CD4-positive, CD25-positive, alpha-beta regulatory T cell (primary cell): ENCODE measurements around the gene THOC6. TPM values are rescaled to one million over a fixed set of nuclear protein-coding genes. Genes with fewer than 3 reads are reported as not detected.

Experiments used
- ATAC-seq, 2 donors: fragments of 150-1000 bp; cut with Tn5 transposase; one replicate each; pipeline ENCODE4 v1.10.0; 2021; ENCODE audit warnings: low read depth in 2 of 2, moderate number of reproducible peaks in 2 of 2, moderate library complexity in 1 of 2
- DNase-seq, 3 donors: peaks; one replicate each; pipeline versions ENCODE4 v3.0.0 to v3.0.0-alpha.2; 2012 to 2022; ENCODE audit warnings: mixed read lengths in 1 of 3
- H3K27ac ChIP-seq: one replicate; pipeline ENCODE4 v1.7.0; 2013; ENCODE audit warnings: mild to moderate bottlenecking, low read length; ENCODE audit not compliant: insufficient read depth, poor library complexity, severe bottlenecking
- H3K27me3 ChIP-seq: one replicate; pipeline ENCODE4 v1.7.0; 2013; ENCODE audit warnings: low read length; ENCODE audit not compliant: control insufficient read depth, insufficient read depth
- H3K36me3 ChIP-seq: one replicate; pipeline ENCODE4 v1.7.0; 2013; ENCODE audit warnings: mild to moderate bottlenecking, low read length, moderate library complexity; ENCODE audit not compliant: control insufficient read depth, insufficient read depth
- H3K4me1 ChIP-seq: 2 replicates; pipeline ENCODE4 v1.7.0; 2013; ENCODE audit warnings: mild to moderate bottlenecking, low read length; ENCODE audit not compliant: insufficient read depth, control insufficient read depth, poor library complexity, severe bottlenecking
- H3K4me3 ChIP-seq: one replicate; pipeline ENCODE4 v1.7.0; 2013; ENCODE audit warnings: low read depth, mild to moderate bottlenecking, low read length, moderate library complexity
- H3K9me3 ChIP-seq, 2 experiments: 1 replicate in 1 of 2; 2 replicates in 1 of 2; pipeline ENCODE4 v1.7.0; 2013; ENCODE audit warnings: low read length in 2 of 2, mild to moderate bottlenecking in 1 of 2, moderate library complexity in 1 of 2; ENCODE audit not compliant: control insufficient read depth in 2 of 2
- H3K27ac Mint-ChIP-seq, 3 donors: one replicate each; pipeline ENCODE4 v1.8.0; 2020 to 2022; ENCODE audit warnings: mild to moderate bottlenecking in 3 of 3, mixed read lengths in 3 of 3, moderate library complexity in 2 of 3
- H3K27me3 Mint-ChIP-seq: one replicate; pipeline ENCODE4 v1.8.0; 2022; ENCODE audit warnings: mild to moderate bottlenecking, mixed read lengths
- H3K36me3 Mint-ChIP-seq: one replicate; pipeline ENCODE4 v1.8.0; 2020; ENCODE audit warnings: mixed read lengths
- H3K4me1 Mint-ChIP-seq, 4 donors: one replicate each; pipeline ENCODE4 v1.8.0; 2020 to 2022; ENCODE audit warnings: mixed read lengths in 4 of 4, mild to moderate bottlenecking in 1 of 4
- H3K4me3 Mint-ChIP-seq, 4 donors: one replicate each; pipeline ENCODE4 v1.8.0; 2020 to 2022; ENCODE audit warnings: mild to moderate bottlenecking in 4 of 4, mixed read lengths in 4 of 4, moderate library complexity in 3 of 4
- H3K9me3 Mint-ChIP-seq, 7 donors: one replicate each; pipeline ENCODE4 v1.8.0; 2020 to 2022; ENCODE audit warnings: mixed read lengths in 7 of 7, mild to moderate bottlenecking in 3 of 7, moderate library complexity in 2 of 7
- polyA plus RNA-seq, 4 donors: library from polyadenylated mRNA; unstranded; fragments of 300-500 nt; fragmentation: Illumina TruSeq; gene quantifications; one replicate each; pipeline ENCODE4 v1.2.3, GENCODE V29; 2021
- total RNA-seq: library from RNA; stranded (reverse); gene quantifications from one replicate; pipeline ENCODE4 v1.2.3, GENCODE V29; 2022

THOC6 gene
- total and polyA plus RNA-seq, 5 donors from 2014 or later = 16.2 to 49.2 (median 39.4) TPM

- H3K4me1 ChIP-seq = peaks cover 16% of the 10 kb centered on the region
- no peaks in the 10 kb centered on the region for H3K9me3 ChIP-seq
- H3K9me3 Mint-ChIP-seq = peaks cover 0 to 5% (median 0%) of the 10 kb centered on the region in 7 donors
- H3K27me3 ChIP-seq = peaks cover 37% of the 10 kb centered on the region
- no peaks in the 10 kb centered on the region for H3K36me3 Mint-ChIP-seq
- H3K27ac Mint-ChIP-seq = no peak overlapping the region
- no peak overlapping the region for H3K4me3 Mint-ChIP-seq
- no peak for DNase-seq
- H3K36me3 ChIP-seq = no peaks in the 10 kb centered on the region
- H3K27me3 Mint-ChIP-seq = peaks cover 82% of the 10 kb centered on the region
- no peak overlapping the region for H3K4me3 ChIP-seq
- H3K4me1 Mint-ChIP-seq = peaks cover 0 to 12% (median 1%) of the 10 kb centered on the region in 4 donors
- ATAC-seq = no peak
- no peak overlapping the region for H3K27ac ChIP-seq
Measured at GRCh38 chr16:3038256-3038655, 14.4 kb downstream of the THOC6 start.

GRCh38 chr16:3038896-3039295 lies 15.1 kb downstream of the THOC6 start:
- peaks cover 0 to 12% (median 2%) of the 10 kb centered on the region in 4 donors for H3K4me1 Mint-ChIP-seq
- Histone ChIP-seq H3K9me3 (no peaks in the 10 kb centered on the region), H3K27ac (no peak overlapping the region), H3K4me3 (no peak overlapping the region), H3K36me3 (no peaks in the 10 kb centered on the region), H3K4me1 (peaks cover 16% of the 10 kb centered on the region), H3K27me3 (peaks cover 34% of the 10 kb centered on the region)
- ATAC-seq = no peak
- H3K27ac Mint-ChIP-seq = peak overlapping the region in 1 of 3 donors; percentile 32
- H3K9me3 Mint-ChIP-seq = peaks cover 0 to 5% (median 0%) of the 10 kb centered on the region in 7 donors
- H3K36me3 Mint-ChIP-seq = no peaks in the 10 kb centered on the region
- no peak for DNase-seq
- H3K4me3 Mint-ChIP-seq = no peak overlapping the region
- peaks cover 82% of the 10 kb centered on the region for H3K27me3 Mint-ChIP-seq

GRCh38 chr16:3042376-3042775 lies 18.5 kb downstream of the THOC6 start:
- no peak for DNase-seq

GRCh38 chr16:3044708-3045107 lies 20.9 kb downstream of the THOC6 start:
- H3K4me3 Mint-ChIP-seq = peak overlapping the region; percentile 54 to 81 (median 76)
- no peak overlapping the region for H3K27ac Mint-ChIP-seq
- H3K4me1 ChIP-seq = peaks cover 26% of the 10 kb centered on the region
- H3K36me3 Mint-ChIP-seq = no peaks in the 10 kb centered on the region
- H3K9me3 ChIP-seq = no peaks in the 10 kb centered on the region
- no peaks in the 10 kb centered on the region for H3K36me3 ChIP-seq
- ATAC-seq (no peak), DNase-seq (no peak)
- H3K27me3 Mint-ChIP-seq = peaks cover 63% of the 10 kb centered on the region
- H3K4me1 Mint-ChIP-seq = peaks cover 0 to 27% (median 12%) of the 10 kb centered on the region in 4 donors
- no peak overlapping the region for H3K27ac ChIP-seq
- H3K9me3 Mint-ChIP-seq = peaks cover 0 to 2% (median 0%) of the 10 kb centered on the region in 7 donors
- H3K27me3 ChIP-seq = peaks cover 17% of the 10 kb centered on the region
- H3K4me3 ChIP-seq = no peak overlapping the region

More at GRCh38 chr16:3042376-3042775, 18.5 kb downstream of the THOC6 start:
- H3K27me3 ChIP-seq = peaks cover 29% of the 10 kb centered on the region
- no peaks in the 10 kb centered on the region for H3K9me3 ChIP-seq
- Mint-ChIP-seq H3K4me3 (no peak overlapping the region), H3K27ac (no peak overlapping the region), H3K9me3 (peaks cover 0 to 2% (median 0%) of the 10 kb centered on the region in 7 donors), H3K36me3 (no peaks in the 10 kb centered on the region), H3K27me3 (peaks cover 78% of the 10 kb centered on the region), H3K4me1 (peaks cover 0 to 20% (median 8%) of the 10 kb centered on the region in 4 donors)
- no peak for ATAC-seq
- H3K27ac ChIP-seq = no peak overlapping the region
- H3K4me3 ChIP-seq = no peak overlapping the region
- H3K36me3 ChIP-seq = no peaks in the 10 kb centered on the region
- H3K4me1 ChIP-seq = peaks cover 26% of the 10 kb centered on the region

- Histone ChIP-seq H3K27me3 (peaks cover 14% of the 10 kb centered on the region), H3K36me3 (no peaks in the 10 kb centered on the region), H3K4me1 (peaks cover 26% of the 10 kb centered on the region), H3K27ac (no peak within 1 kb of the TSS), H3K9me3 (no peaks in the 10 kb centered on the region), H3K4me3 (peak within 1 kb of the TSS; percentile 31)
- ATAC-seq = peak; percentile 22 to 34
- H3K4me1 Mint-ChIP-seq = peaks cover 0 to 27% (median 12%) of the 10 kb centered on the region in 4 donors
- H3K9me3 Mint-ChIP-seq = peaks cover 0 to 2% (median 0%) of the 10 kb centered on the region in 7 donors
- H3K27ac Mint-ChIP-seq = peak within 1 kb of the TSS in 2 of 3 donors; percentile 76 to 80
- no peaks in the 10 kb centered on the region for H3K36me3 Mint-ChIP-seq
- H3K27me3 Mint-ChIP-seq = peaks cover 50% of the 10 kb centered on the region
- H3K4me3 Mint-ChIP-seq = peak within 1 kb of the TSS; percentile 76 to 88 (median 79)
- no peak for DNase-seq
Measured at GRCh38 chr16:3045758-3046640, 22.2 kb downstream of the THOC6 start, which contains the start of gene MMP25. Gene MMP25, plus strand, starts transcription at chr16:3046561. Its CDS starts 357 bp downstream, at chr16:3046918.

- peaks cover 10% of the 10 kb centered on the region for H3K27me3 ChIP-seq
- no peaks in the 10 kb centered on the region for H3K36me3 Mint-ChIP-seq
- H3K27ac Mint-ChIP-seq = peak overlapping the region in 2 of 3 donors; percentile 76 to 80
- H3K4me3 Mint-ChIP-seq = peak overlapping the region; percentile 29 to 88 (median 62)
- H3K9me3 ChIP-seq = no peaks in the 10 kb centered on the region
- H3K27ac ChIP-seq = no peak overlapping the region
- peaks cover 0 to 2% (median 0%) of the 10 kb centered on the region in 7 donors for H3K9me3 Mint-ChIP-seq
- no peak overlapping the region for H3K4me3 ChIP-seq
- H3K36me3 ChIP-seq = no peaks in the 10 kb centered on the region
- DNase-seq (no peak), ATAC-seq (peak in 1 of 2 donors; percentile 23)
- peaks cover 0 to 27% (median 12%) of the 10 kb centered on the region in 4 donors for H3K4me1 Mint-ChIP-seq
- H3K27me3 Mint-ChIP-seq = peaks cover 44% of the 10 kb centered on the region
- H3K4me1 ChIP-seq = peaks cover 26% of the 10 kb centered on the region
Measured at GRCh38 chr16:3046641-3047386, 23.0 kb downstream of the THOC6 start.

GRCh38 chr16:3047387-3047720 lies 23.5 kb downstream of the THOC6 start:
- H3K27me3 ChIP-seq = peaks cover 10% of the 10 kb centered on the region
- peaks cover 26% of the 10 kb centered on the region for H3K4me1 ChIP-seq
- H3K36me3 Mint-ChIP-seq = no peaks in the 10 kb centered on the region
- H3K27ac Mint-ChIP-seq = peak overlapping the region in 1 of 3 donors; percentile 80
- no peak for ATAC-seq
- H3K4me3 ChIP-seq = no peak overlapping the region
- no peaks in the 10 kb centered on the region for H3K36me3 ChIP-seq
- no peak overlapping the region for H3K27ac ChIP-seq
- H3K9me3 ChIP-seq = no peaks in the 10 kb centered on the region
- no peak for DNase-seq
- H3K9me3 Mint-ChIP-seq = peaks cover 0 to 2% (median 0%) of the 10 kb centered on the region in 7 donors
- peaks cover 44% of the 10 kb centered on the region for H3K27me3 Mint-ChIP-seq
- peaks cover 0 to 30% (median 15%) of the 10 kb centered on the region in 4 donors for H3K4me1 Mint-ChIP-seq
- H3K4me3 Mint-ChIP-seq = peak overlapping the region in 3 of 4 donors; percentile 29 to 64 (median 33)
